ENCODE results near the gene TRIM59.

- TF ChIP-seq, protein P1, sequence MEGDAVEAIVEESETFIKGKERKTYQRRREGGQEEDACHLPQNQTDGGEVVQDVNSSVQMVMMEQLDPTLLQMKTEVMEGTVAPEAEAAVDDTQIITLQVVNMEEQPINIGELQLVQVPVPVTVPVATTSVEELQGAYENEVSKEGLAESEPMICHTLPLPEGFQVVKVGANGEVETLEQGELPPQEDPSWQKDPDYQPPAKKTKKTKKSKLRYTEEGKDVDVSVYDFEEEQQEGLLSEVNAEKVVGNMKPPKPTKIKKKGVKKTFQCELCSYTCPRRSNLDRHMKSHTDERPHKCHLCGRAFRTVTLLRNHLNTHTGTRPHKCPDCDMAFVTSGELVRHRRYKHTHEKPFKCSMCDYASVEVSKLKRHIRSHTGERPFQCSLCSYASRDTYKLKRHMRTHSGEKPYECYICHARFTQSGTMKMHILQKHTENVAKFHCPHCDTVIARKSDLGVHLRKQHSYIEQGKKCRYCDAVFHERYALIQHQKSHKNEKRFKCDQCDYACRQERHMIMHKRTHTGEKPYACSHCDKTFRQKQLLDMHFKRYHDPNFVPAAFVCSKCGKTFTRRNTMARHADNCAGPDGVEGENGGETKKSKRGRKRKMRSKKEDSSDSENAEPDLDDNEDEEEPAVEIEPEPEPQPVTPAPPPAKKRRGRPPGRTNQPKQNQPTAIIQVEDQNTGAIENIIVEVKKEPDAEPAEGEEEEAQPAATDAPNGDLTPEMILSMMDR (IDR thresholded peaks at IDR 0.05), result peak; percentile 71 to 93 (median 83)
- TF ChIP-seq POLR2A (IDR thresholded peaks at IDR 0.05), result no peak
Measured at GRCh38 chr3:160413613-160414248, 35.9 kb downstream of the TRIM59 start.

Data from body of pancreas (tissue), 4 donors.